Measurements from ENCODE around the gene CSAD. TPM values are rescaled to one million over a fixed set of nuclear protein-coding genes. Genes with fewer than 3 reads are reported as not detected.

Gene CSAD
- total RNA-seq = 48.7 TPM

DNA sequence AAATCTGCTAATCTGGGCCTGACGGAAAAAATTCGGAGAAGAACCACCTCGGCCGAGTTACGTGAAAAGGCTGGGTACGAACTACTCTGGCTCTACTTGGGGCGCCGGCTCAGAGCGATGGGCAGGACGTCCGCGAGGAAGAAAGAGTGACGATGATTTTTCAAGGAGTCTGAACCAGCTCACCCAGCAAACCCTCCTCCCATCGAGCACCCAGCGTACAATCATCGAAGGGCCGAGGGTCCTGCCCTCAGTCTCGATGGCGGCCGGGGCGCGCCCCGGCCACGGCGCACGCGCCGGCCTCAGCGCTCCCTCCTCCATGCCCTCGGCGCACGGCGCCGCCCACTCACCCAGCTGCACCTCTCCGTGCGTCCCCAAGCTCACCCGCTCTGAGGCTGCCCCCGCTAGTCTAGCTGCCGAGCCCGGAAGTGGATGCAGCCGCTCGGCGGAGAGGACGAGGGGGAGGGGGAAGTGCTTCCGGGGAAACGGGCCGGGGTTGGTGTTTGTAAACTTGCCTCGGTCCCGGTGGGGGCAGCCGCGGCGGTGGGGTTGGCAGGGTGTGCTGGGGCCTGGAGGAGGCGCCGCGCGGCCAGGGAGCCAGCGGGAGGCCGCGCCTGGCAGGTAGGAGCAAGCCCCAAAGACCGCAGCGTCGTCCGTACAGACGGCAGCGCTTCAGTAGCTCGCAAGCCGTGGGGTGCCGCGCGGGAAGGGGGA, at the start of gene CSAD, which contains the start of gene ZNF740:
CSAD (minus strand) TSS at position 706 of the 711 bp plus-strand sequence. CDS start 7,455 bp downstream, outside the sequence.
ZNF740 (plus strand) TSS at position 503 of the 711 bp plus-strand sequence. CDS start 1,262 bp downstream, outside the sequence.

GRCh38 chr12:53207042-53207441, 26.3 kb upstream of the CSAD start, which contains the start of gene ITGB7:
TSS of gene ITGB7 (minus strand) at chr12:53207251. CDS start at chr12:53200443, 6,808 bp downstream.

Other genes starting within 250 kb of the CSAD start
- gene KRT18, start 231.8 kb downstream of the CSAD start, total RNA-seq = 29.0 TPM
- 622 TPM for gene EIF4B, start 174.5 kb downstream of the CSAD start, total RNA-seq
- 52.0 TPM for gene TNS2, start 130.9 kb downstream of the CSAD start, total RNA-seq
- gene SPRYD3, start 101.5 kb downstream of the CSAD start, total RNA-seq = 24.6 TPM
- gene IGFBP6, start 83.3 kb downstream of the CSAD start, total RNA-seq = 116 TPM
- gene SOAT2, start 77.4 kb downstream of the CSAD start, total RNA-seq = 0.44 TPM
- gene ZNF740, start 203 bp downstream of the CSAD start, total RNA-seq = 32.8 TPM
- 2.9 TPM for gene ITGB7, start 26.3 kb upstream of the CSAD start, total RNA-seq
- 50.7 TPM for gene RARG, start 51.3 kb upstream of the CSAD start, total RNA-seq
- gene ESPL1, start 87.4 kb upstream of the CSAD start, total RNA-seq = 6.7 TPM
- 295 TPM for gene PFDN5, start 114.6 kb upstream of the CSAD start, total RNA-seq
- gene MYG1, start 118.8 kb upstream of the CSAD start, total RNA-seq = 36.4 TPM
- gene AAAS, start 140.7 kb upstream of the CSAD start, total RNA-seq = 59.4 TPM
- not detected for gene SP7, start 155.4 kb upstream of the CSAD start, total RNA-seq
- gene SP1, start 199.3 kb upstream of the CSAD start, total RNA-seq = 70.4 TPM
- 0.71 TPM for gene AMHR2, start 242.9 kb upstream of the CSAD start, total RNA-seq

Data from camera-type eye (tissue), 1 donor.